A549 treated with ZK216348 at 1 μM for 4 hours (cell line): ENCODE measurements around the gene CRYGD. TPM values are rescaled to one million over a fixed set of nuclear protein-coding genes. Genes with fewer than 3 reads are reported as not detected.

ENCODE experiments used
- total RNA-seq: library from RNA; stranded (reverse); fragments of 200-300 nt; extraction: Qiagen RNA extraction; gene quantifications from 5 replicates; pipeline ENCODE4 v1.2.3, GENCODE V29; 2022; ENCODE audit warnings: low read depth

Gene CRYGD
- not detected in 5 replicates for total RNA-seq

DNA sequence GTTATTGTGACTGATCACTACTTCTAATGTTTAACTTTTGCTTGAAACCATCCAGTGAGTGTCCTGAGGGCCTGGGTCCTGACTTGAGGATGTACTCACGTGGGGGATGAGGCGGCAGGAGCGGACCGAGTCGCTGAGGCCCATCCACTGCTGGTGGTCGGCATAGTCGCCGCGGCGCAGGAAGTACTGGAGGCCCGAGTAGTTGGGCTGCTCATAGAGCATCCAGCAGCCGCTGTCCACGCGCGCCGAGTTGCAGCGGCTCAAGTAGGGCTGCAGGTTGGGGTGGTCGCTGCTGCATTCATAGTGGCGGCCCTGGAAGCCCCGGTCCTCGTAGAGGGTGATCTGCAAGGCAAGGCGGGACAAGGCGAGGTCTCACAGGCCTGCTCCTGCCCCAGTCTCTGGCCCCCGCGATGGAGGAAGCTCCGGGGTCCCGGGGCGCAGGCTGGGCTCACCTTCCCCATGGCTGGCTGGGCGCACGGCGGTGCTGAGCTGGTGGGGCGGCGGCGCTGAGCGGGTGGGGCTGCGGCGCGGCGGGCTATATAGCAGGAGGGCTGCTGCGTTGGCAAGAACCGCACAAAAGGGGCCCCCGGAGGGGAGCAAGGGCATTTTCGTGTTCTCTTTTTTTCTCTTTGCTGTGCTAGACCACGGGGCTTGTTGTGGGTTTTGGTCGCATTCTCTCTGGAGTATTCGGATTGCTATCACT lies at the start of gene CRYGD:
TSS of gene CRYGD (minus strand) at position 512 of the 703 bp plus-strand sequence. CDS start at position 461, 51 bp downstream.

DNA sequence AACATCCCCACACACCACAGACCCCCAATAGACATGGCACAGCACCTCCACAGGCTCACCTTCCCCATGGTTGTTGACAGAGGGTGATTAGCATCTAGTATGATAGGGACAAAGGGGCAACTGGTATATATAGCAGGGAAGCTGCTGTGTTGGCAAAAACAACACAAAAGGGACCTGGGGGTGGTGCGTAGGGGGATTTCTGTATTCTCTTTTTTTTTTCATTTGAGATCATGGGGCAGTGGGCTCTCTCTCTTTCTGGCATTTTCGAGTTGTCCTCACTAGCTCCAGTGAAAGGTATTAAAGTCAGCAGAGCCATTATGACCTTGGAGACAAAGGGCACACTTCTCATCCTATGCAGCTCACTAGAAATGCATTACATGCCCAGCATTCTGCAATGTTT lies 39.2 kb upstream of the CRYGD start, which contains the start of gene CRYGA:
TSS of gene CRYGA (minus strand) at position 101 of the 400 bp plus-strand sequence. CDS start at position 68, 33 bp downstream.

GRCh38 chr2:208146006-208146405 lies 21.7 kb upstream of the CRYGD start, which contains the start of gene CRYGB:
CRYGB (minus strand) TSS chr2:208146158; CDS start chr2:208146120, 38 bp downstream.

DNA sequence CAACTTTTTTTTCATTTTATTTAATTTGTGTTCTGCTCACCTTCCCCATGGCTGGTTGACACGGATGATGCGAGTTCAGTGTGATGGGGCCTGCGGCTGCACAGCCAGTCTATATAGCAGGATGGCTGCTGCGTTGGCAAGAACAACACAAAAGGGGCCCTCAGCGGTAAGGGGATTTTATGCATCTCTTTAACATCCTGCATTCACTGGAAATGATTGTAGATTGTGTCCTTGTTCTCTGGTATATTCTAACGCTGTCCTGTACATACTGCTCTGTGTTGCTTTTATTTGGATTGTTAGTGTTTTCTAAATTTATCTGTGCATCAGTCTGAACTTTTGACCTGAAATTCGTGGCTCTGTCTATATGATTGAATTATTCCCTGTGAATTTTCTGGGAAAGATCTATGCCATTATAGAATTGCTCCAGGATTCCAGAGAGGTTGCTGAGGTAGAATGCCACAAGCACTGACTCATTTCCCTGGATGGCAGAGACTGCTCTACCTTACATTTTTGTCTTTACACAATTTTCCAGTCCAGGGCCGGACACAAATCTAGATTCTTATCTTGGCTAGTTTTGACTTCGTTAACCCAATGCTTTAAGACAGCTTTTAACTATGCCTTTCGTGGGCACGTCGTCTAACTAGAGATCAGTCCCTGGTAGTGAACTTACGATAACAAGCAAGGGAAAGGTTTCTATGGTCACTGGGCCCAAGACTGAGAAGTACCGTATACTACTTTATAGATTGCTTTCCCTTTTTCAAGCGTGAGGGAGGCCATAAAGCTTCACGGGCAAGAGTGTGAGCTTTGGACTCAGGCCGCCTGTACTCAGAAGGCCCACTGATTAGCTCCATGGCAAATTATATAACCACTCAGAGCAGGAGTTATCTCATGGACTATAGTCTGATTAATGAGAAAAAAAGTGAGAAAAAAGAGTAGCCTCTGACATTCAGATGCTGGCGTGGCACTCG lies 5.7 kb upstream of the CRYGD start, which contains the start of gene CRYGC:
TSS of gene CRYGC (minus strand) at position 85 of the 968 bp plus-strand sequence. CDS start at position 49, 36 bp downstream.

Other genes starting within 250 kb of the CRYGD start
- 1.9 to 3.1 TPM (median 2.6 TPM) in 5 replicates for gene PLEKHM3, start 99.0 kb downstream of the CRYGD start, total RNA-seq
- not detected in 5 replicates for gene CRYGC, start 5.3 kb upstream of the CRYGD start, total RNA-seq
- gene CRYGB, start 21.6 kb upstream of the CRYGD start, total RNA-seq: not detected in 5 replicates
- not detected in 5 replicates for gene CRYGA, start 39.1 kb upstream of the CRYGD start, total RNA-seq
- gene C2orf80, start 65.5 kb upstream of the CRYGD start, total RNA-seq: not detected in 5 replicates
- 76.4 to 89.5 TPM (median 83.4 TPM) in 5 replicates for gene IDH1, start 130.5 kb upstream of the CRYGD start, total RNA-seq
- 3.5 to 8.9 TPM (median 6.8 TPM) in 5 replicates for gene PIKFYVE, start 141.7 kb upstream of the CRYGD start, total RNA-seq